Measurements from ENCODE around the gene CELA1. TPM values are rescaled to one million over a fixed set of nuclear protein-coding genes. Genes with fewer than 3 reads are reported as not detected.

CELA1 gene
- total RNA-seq, 1 donor from 2014 or later = not detected

DNA sequence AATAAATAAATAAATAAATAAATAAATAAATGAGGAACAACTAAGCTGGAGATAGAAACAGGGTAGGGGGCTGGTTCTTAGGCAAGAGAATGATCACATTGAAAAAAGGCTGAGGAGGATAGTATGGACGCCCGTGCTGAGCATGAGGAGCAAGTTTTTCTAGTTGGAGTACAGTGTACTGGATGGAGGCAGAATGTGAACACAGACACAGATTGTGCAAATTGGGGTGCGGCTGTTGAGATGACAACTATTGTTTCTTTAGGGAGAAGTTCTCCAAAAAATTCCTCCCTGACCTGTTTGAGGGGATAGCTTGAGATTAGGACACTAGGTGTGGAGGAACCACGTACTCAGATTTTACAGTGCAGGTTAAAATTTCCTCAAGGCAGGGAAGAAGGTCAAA, 21.5 kb downstream of the CELA1 start:
- H3K36me3 Mint-ChIP-seq (ENCODE audit: low read depth, unreplicated experiment) = no peaks in the 10 kb centered on the region
- H3K36me3 ChIP-seq (ENCODE audit: insufficient read depth, low read length) = no peaks in the 10 kb centered on the region
- H4K20me1 ChIP-seq (ENCODE audit: insufficient read depth, low read length) = no peaks in the 10 kb centered on the region
- no peak for FAIRE-seq
- H3K4me3 ChIP-seq (ENCODE audit: insufficient read depth, low read depth, low read length) = no peak overlapping the region
- TF ChIP-seq EZH2 (IDR thresholded peaks at IDR 0.05; ENCODE audit: insufficient read depth, low read length) = no peak
- TF ChIP-seq, protein P1, sequence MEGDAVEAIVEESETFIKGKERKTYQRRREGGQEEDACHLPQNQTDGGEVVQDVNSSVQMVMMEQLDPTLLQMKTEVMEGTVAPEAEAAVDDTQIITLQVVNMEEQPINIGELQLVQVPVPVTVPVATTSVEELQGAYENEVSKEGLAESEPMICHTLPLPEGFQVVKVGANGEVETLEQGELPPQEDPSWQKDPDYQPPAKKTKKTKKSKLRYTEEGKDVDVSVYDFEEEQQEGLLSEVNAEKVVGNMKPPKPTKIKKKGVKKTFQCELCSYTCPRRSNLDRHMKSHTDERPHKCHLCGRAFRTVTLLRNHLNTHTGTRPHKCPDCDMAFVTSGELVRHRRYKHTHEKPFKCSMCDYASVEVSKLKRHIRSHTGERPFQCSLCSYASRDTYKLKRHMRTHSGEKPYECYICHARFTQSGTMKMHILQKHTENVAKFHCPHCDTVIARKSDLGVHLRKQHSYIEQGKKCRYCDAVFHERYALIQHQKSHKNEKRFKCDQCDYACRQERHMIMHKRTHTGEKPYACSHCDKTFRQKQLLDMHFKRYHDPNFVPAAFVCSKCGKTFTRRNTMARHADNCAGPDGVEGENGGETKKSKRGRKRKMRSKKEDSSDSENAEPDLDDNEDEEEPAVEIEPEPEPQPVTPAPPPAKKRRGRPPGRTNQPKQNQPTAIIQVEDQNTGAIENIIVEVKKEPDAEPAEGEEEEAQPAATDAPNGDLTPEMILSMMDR (IDR thresholded peaks at IDR 0.05; ENCODE audit: insufficient read depth, low read depth, low read length) = no peak
- H3K9ac ChIP-seq (ENCODE audit: low read length) = no peak overlapping the region
- H3K4me2 ChIP-seq (ENCODE audit: low read length) = no peak overlapping the region
- H2AFZ ChIP-seq (ENCODE audit: low read depth, low read length) = no peak overlapping the region
- H3K27me3 ChIP-seq (ENCODE audit: insufficient read depth, low read length) = no peaks in the 10 kb centered on the region
- no peak overlapping the region for H3K27ac ChIP-seq (ENCODE audit: low read depth, low read length)
- H3K4me1 ChIP-seq (ENCODE audit: insufficient read depth, low read length) = peaks cover 6% of the 10 kb centered on the region
- DNase-seq (ENCODE audit: low read depth) = no peak
- H3K4me1 Mint-ChIP-seq (ENCODE audit: low read depth, unreplicated experiment) = peaks cover 11% of the 10 kb centered on the region
- H3K9me3 ChIP-seq (ENCODE audit: insufficient read depth, low read depth, low read length) = no peaks in the 10 kb centered on the region
- H3K27ac Mint-ChIP-seq (ENCODE audit: unreplicated experiment) = no peak overlapping the region
- no peaks in the 10 kb centered on the region for H3K27me3 Mint-ChIP-seq (ENCODE audit: low read depth, unreplicated experiment)
- H3K9me3 Mint-ChIP-seq (ENCODE audit: unreplicated experiment) = no peaks in the 10 kb centered on the region
- H3K79me2 ChIP-seq (ENCODE audit: insufficient read depth, low read length) = no peaks in the 10 kb centered on the region
- H3K4me3 Mint-ChIP-seq (ENCODE audit: unreplicated experiment) = no peak overlapping the region

DNA sequence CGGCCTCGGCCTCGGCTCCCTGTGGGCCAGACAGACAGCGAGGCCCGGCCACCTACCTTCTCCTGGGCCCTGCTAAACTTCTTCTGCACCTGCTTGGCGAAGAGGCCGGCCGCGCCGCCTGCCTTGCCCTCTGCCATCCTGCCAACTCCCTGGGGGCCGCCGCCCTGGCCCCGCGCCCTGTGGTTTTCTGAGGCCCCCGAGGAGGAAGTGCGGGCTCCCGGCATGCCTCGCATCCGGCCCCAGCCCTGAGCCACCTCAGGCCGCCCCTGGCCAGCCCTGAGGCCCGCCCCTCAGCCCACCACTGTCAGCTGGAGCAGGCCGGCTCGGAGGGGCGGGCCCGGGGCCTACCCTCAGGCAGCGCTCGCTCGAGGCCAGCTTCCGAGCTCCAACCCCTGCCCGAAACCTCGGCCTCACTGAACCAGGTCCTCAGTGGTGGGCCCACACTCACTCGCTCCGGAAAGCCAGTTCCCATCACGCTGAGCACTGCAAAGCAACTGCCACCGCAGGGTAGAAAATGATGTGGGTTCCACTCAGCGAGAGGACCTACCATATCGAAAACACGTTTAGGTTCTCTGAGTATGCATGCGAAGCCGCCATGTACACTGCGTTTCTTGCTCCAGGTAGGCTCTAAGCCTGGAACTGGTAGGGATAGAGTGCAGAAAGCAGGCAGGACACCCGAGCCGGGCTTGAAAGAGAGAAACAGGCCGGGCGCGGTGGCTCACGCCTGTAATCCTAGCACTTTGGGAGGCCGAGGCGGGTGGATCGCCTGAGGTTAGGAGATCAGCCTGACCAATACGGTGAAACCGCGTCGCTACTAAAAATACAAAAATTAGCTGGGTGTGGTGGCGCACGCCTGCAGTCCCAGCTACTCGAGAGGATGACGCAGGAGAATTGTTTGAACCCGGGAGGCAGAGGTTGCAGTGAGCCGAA, 22.2 kb downstream of the CELA1 start, which contains the start of gene BIN2:
Gene BIN2, minus strand, starts transcription at position 209 of the 930 bp plus-strand sequence. Its CDS starts 72 bp downstream, at position 137.
- Mint-ChIP-seq H3K4me3 (ENCODE audit: unreplicated experiment) (no peak within 1 kb of the TSS), H3K36me3 (ENCODE audit: low read depth, unreplicated experiment) (no peaks in the 10 kb centered on the region), H3K4me1 (ENCODE audit: low read depth, unreplicated experiment) (peaks cover 11% of the 10 kb centered on the region), H3K9me3 (ENCODE audit: unreplicated experiment) (no peaks in the 10 kb centered on the region), H3K27me3 (ENCODE audit: low read depth, unreplicated experiment) (no peaks in the 10 kb centered on the region), H3K27ac (ENCODE audit: unreplicated experiment) (no peak within 1 kb of the TSS)
- no peaks in the 10 kb centered on the region for H3K36me3 ChIP-seq (ENCODE audit: insufficient read depth, low read length)
- no peak within 1 kb of the TSS for H3K4me3 ChIP-seq (ENCODE audit: insufficient read depth, low read depth, low read length)
- H3K27ac ChIP-seq (ENCODE audit: low read depth, low read length) = no peak within 1 kb of the TSS
- TF ChIP-seq, protein P1 (IDR thresholded peaks at IDR 0.05; ENCODE audit: insufficient read depth, low read depth, low read length) = no peak
- TF ChIP-seq EZH2 (IDR thresholded peaks at IDR 0.05; ENCODE audit: insufficient read depth, low read length) = no peak
- FAIRE-seq = no peak
- no peaks in the 10 kb centered on the region for H3K79me2 ChIP-seq (ENCODE audit: insufficient read depth, low read length)
- no peaks in the 10 kb centered on the region for H3K27me3 ChIP-seq (ENCODE audit: insufficient read depth, low read length)
- no peak within 1 kb of the TSS for H3K9ac ChIP-seq (ENCODE audit: low read length)
- no peak for DNase-seq (ENCODE audit: low read depth)
- no peaks in the 10 kb centered on the region for H4K20me1 ChIP-seq (ENCODE audit: insufficient read depth, low read length)
- no peaks in the 10 kb centered on the region for H3K9me3 ChIP-seq (ENCODE audit: insufficient read depth, low read depth, low read length)
- H2AFZ ChIP-seq (ENCODE audit: low read depth, low read length) = no peak within 1 kb of the TSS
- H3K4me2 ChIP-seq (ENCODE audit: low read length) = no peak within 1 kb of the TSS
- H3K4me1 ChIP-seq (ENCODE audit: insufficient read depth, low read length) = peaks cover 6% of the 10 kb centered on the region
